CD4-positive, alpha-beta memory T cell (primary cell): ENCODE data around the gene SUFU. TPM values are rescaled to one million over a fixed set of nuclear protein-coding genes. Genes with fewer than 3 reads are reported as not detected.
"Not testable (repeated sequence)": the region's sequence is repeated elsewhere in the genome, so short reads cannot be mapped to it uniquely, and the experiment has no call there.

Experiments used
- CTCF ChIA-PET: fragments of 350-600 bp; sonication (Branson Sonifier 250); formaldehyde crosslinking; loops from one replicate; lab custom pipeline; 2021; ENCODE audit warnings: inconsistent platforms; ENCODE audit not compliant: partially characterized antibody; lab: Charles Lee
- POLR2A ChIA-PET: fragments of 350-600 bp; sonication (Branson Sonifier 250); formaldehyde crosslinking; loops from one replicate; lab custom pipeline; 2021; ENCODE audit not compliant: partially characterized antibody; lab: Charles Lee
- DNase-seq, 5 donors: peaks; one replicate each; pipeline versions ENCODE4 v3.0.0 to v3.0.0-alpha.2; 2020 to 2022; ENCODE audit warnings: mixed read lengths in 1 of 5
- H3K27ac ChIP-seq: one replicate; pipeline ENCODE4 v1.7.0; 2013; ENCODE audit warnings: low read depth, low read length
- H3K27me3 ChIP-seq: 2 replicates; pipeline ENCODE4 v1.7.0; 2013; ENCODE audit warnings: mild to moderate bottlenecking, low read length, moderate library complexity; ENCODE audit not compliant: insufficient read depth
- H3K36me3 ChIP-seq: 2 replicates; pipeline ENCODE4 v1.7.0; 2013; ENCODE audit warnings: mild to moderate bottlenecking, low read length, moderate library complexity; ENCODE audit not compliant: insufficient read depth
- H3K4me1 ChIP-seq: 2 replicates; pipeline ENCODE4 v1.7.0; 2013; ENCODE audit warnings: mild to moderate bottlenecking, low read length, moderate library complexity; ENCODE audit not compliant: insufficient read depth
- H3K4me3 ChIP-seq, 2 donors: one replicate each; pipeline ENCODE4 v1.7.0; 2013; ENCODE audit warnings: low read length in 2 of 2, mild to moderate bottlenecking in 1 of 2
- H3K9me3 ChIP-seq, 2 donors: one replicate each; pipeline ENCODE4 v1.7.0; 2013; ENCODE audit warnings: low read length in 2 of 2, control low read depth in 1 of 2; ENCODE audit not compliant: control insufficient read depth in 1 of 2
- H3K27ac Mint-ChIP-seq, 7 donors: one replicate each; pipeline ENCODE4 v1.8.0; 2020 to 2021; ENCODE audit warnings: mixed read lengths in 7 of 7, mild to moderate bottlenecking in 6 of 7, inconsistent platforms in 3 of 7, moderate library complexity in 3 of 7
- H3K27me3 Mint-ChIP-seq, 2 donors: one replicate each; pipeline ENCODE4 v1.8.0; 2020 to 2021; ENCODE audit warnings: mixed read lengths in 2 of 2
- H3K36me3 Mint-ChIP-seq, 2 donors: one replicate each; pipeline ENCODE4 v1.8.0; 2020 to 2021; ENCODE audit warnings: mixed read lengths in 2 of 2, inconsistent platforms in 1 of 2, mild to moderate bottlenecking in 1 of 2
- H3K4me1 Mint-ChIP-seq, 4 donors: one replicate each; pipeline ENCODE4 v1.8.0; 2020 to 2021; ENCODE audit warnings: mixed read lengths in 4 of 4, mild to moderate bottlenecking in 1 of 4
- H3K4me3 Mint-ChIP-seq, 8 donors: one replicate each; pipeline ENCODE4 v1.8.0; 2020 to 2021; ENCODE audit warnings: mixed read lengths in 8 of 8, mild to moderate bottlenecking in 7 of 8, moderate library complexity in 6 of 8, inconsistent platforms in 3 of 8
- H3K9me3 Mint-ChIP-seq, 8 donors: one replicate each; pipeline ENCODE4 v1.8.0; 2020 to 2021; ENCODE audit warnings: mixed read lengths in 8 of 8, mild to moderate bottlenecking in 5 of 8, inconsistent platforms in 3 of 8, moderate library complexity in 1 of 8
- intact Hi-C: fragments of 100-400 bp; cut with micrococcal nuclease; formaldehyde crosslinking; loops from one replicate; pipeline ENCODE4 v1.15.1; 2023
- polyA plus RNA-seq, 2 donors: library from polyadenylated mRNA; unstranded; fragments of 300-500 nt; fragmentation: Illumina TruSeq; gene quantifications; one replicate each; pipeline ENCODE4 v1.2.3, GENCODE V29; 2021
- total RNA-seq, 2 experiments: library from RNA; stranded (reverse); gene quantifications; one replicate each; pipeline ENCODE4 v1.2.3, GENCODE V29; 2021

Gene SUFU
- total RNA-seq, result 10 to 100 TPM; 20.5 to 22.0 TPM
- 10 to 100 TPM in 1 of 2 donors, 1 to 10 TPM in 1; 2.0 to 12.6 TPM for polyA plus RNA-seq

GRCh38 chr10:102503264-102504178 lies at the start of gene SUFU:
TSS of gene SUFU (plus strand) at chr10:102503972. CDS start at chr10:102504153, 181 bp downstream.
- Histone ChIP-seq H3K27ac (peak within 1 kb of the TSS; percentile 91), H3K27me3 (no peaks in the 10 kb centered on the region), H3K4me3 (peak within 1 kb of the TSS; percentile 97 to 99), H3K9me3 (no peaks in the 10 kb centered on the region), H3K36me3 (peaks cover 2% of the 10 kb centered on the region), H3K4me1 (peaks cover 54% of the 10 kb centered on the region)
- peak within 1 kb of the TSS in 6 of 7 donors; percentile 86 to 95 (median 94) for H3K27ac Mint-ChIP-seq
- H3K36me3 Mint-ChIP-seq, result peaks cover 5 to 23% of the 10 kb centered on the region in 2 donors
- CTCF ChIA-PET, result interaction anchor here (0.9 to 5.7 kb wide), 23 partner anchors 8 to 366 kb away, joined by 3 to 64 read pairs (median 4); partner anchors contain the start of genes ARL3, C10orf95, CUEDC2 and FBXL15
- intact Hi-C loops, result loop anchor here (1.0 to 5.0 kb wide), 7 partner anchors 80 to 1414 kb away; partner anchors contain the start of genes CNNM2, GBF1, STN1 and TAF5
- peak; percentile 98 to 99 (median 98) for DNase-seq
- H3K4me1 Mint-ChIP-seq, result peaks cover 21 to 49% (median 35%) of the 10 kb centered on the region in 4 donors
- no peaks in the 10 kb centered on the region for H3K9me3 Mint-ChIP-seq
- no peaks in the 10 kb centered on the region for H3K27me3 Mint-ChIP-seq
- peak within 1 kb of the TSS in 2 of 8 donors; percentile 92 to 95 for H3K4me3 Mint-ChIP-seq
- POLR2A ChIA-PET, result interaction anchor here (0.6 to 5.7 kb wide), 27 partner anchors 9 to 686 kb away, joined by 3 to 54 read pairs (median 4); partner anchors contain the start of genes ARL3, ARMH3, C10orf95 and CUEDC2

DNA sequence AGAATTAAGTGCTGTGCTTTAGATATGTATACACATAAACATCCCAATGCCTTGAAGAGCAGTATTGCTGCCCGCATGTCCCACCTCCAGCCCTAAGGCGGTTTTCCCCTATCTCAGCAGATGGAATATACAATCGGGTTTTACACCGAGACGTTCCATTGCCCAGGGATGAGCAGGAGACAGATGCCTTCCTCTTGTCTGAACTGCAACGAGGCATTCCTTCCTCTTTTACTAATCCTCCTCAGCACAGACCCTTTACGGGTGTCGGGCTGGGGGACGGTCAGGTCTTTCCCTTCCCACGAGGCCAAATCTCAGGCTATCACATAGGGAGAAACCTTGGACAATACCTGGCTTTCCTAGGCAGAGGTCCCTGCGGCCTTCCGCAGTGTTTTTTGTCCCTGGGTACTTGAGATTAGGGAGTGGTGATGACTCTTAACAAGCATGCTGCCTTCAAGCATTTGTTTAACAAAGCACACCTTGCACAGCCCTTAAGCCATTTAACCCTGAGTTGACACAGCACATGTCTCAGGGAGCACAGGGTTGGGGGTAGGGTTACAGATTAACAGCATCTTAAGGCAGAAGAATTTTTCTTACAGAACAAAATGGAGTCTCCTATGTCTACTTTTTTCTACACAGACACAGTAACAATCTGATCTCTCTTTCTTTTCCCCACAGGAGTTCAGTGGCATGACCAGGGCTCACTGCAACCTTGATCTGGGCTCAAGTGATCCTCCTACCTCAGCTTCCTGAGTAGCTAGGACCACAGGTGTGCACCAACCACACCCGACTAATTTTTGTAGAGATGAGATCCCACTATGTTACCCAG lies 48.9 kb upstream of the SUFU start:
- H3K9me3 ChIP-seq, H3K27me3 ChIP-seq, H3K36me3 ChIP-seq, DNase-seq, intact Hi-C loops, H3K4me3 ChIP-seq, H3K27ac ChIP-seq, CTCF ChIA-PET, H3K27me3 Mint-ChIP-seq, H3K4me3 Mint-ChIP-seq, POLR2A ChIA-PET, H3K9me3 Mint-ChIP-seq: not testable (repeated sequence)
- Mint-ChIP-seq H3K36me3 (peaks cover 8 to 20% of the 10 kb centered on the region in 2 donors), H3K4me1 (peaks cover 5 to 28% (median 18%) of the 10 kb centered on the region in 4 donors), H3K27ac (peak overlapping the region in 1 of 7 donors; percentile 42)
- peaks cover 18% of the 10 kb centered on the region for H3K4me1 ChIP-seq

- peak overlapping the region in 1 of 7 donors; percentile 77 for H3K27ac Mint-ChIP-seq
- no peak overlapping the region for H3K4me3 ChIP-seq
- POLR2A ChIA-PET, result interaction anchor here (2.1 kb wide), 1 partner anchor 35 kb away, joined by 7 read pairs; the partner anchor contains the start of gene FBXL15
- H3K36me3 ChIP-seq, result peaks cover 5% of the 10 kb centered on the region
- peaks cover 23% of the 10 kb centered on the region for H3K4me1 ChIP-seq
- peaks cover 10 to 37% (median 21%) of the 10 kb centered on the region in 4 donors for H3K4me1 Mint-ChIP-seq
- no peaks in the 10 kb centered on the region for H3K27me3 ChIP-seq
- H3K9me3 ChIP-seq, result no peaks in the 10 kb centered on the region
- CTCF ChIA-PET, result no interaction called here
- no peak for DNase-seq
- H3K36me3 Mint-ChIP-seq, result peaks cover 8 to 17% of the 10 kb centered on the region in 2 donors
- no peak overlapping the region for H3K4me3 Mint-ChIP-seq
- H3K27me3 Mint-ChIP-seq, result no peaks in the 10 kb centered on the region
- intact Hi-C loops, result no loop called here
- H3K9me3 Mint-ChIP-seq, result peaks cover 0 to 2% (median 0%) of the 10 kb centered on the region in 8 donors
- no peak overlapping the region for H3K27ac ChIP-seq
Measured at GRCh38 chr10:102455893-102456471, 47.8 kb upstream of the SUFU start.

DNA sequence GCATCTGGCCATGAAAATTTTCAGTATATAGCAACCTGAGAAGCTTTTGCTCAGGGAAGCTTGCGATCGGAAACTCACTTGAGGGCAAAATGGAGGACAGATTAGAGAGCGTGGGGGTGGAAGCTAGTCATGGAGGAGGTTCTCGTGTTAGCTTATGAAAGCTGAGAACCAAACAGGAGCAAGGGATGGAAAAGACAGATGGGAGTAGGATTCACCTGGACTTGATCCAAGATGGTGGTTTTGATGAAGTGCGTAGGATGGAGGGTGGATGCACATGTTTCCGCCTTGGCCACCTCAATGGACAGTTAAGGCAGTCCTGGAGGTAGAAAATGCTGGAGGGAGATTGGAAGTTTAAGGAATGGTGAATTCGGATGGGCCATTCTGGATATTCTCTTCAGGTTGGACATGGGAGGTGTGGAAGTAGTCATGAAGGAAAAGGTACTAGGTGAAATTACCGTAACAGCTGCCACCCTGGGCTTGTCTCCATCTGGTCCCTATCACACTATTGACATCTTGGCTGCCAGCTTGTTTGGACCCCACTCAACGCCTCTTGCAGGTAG lies 46.1 kb upstream of the SUFU start:
- POLR2A ChIA-PET, result interaction anchor here (2.1 kb wide), 1 partner anchor 37 kb away, joined by 7 read pairs; the partner anchor contains the start of gene FBXL15
- H3K9me3 Mint-ChIP-seq, result peaks cover 0 to 2% (median 0%) of the 10 kb centered on the region in 8 donors
- H3K9me3 ChIP-seq, result no peaks in the 10 kb centered on the region
- H3K4me1 ChIP-seq, result peaks cover 20% of the 10 kb centered on the region
- peak overlapping the region in 4 of 7 donors; percentile 36 to 59 (median 54) for H3K27ac Mint-ChIP-seq
- no peak overlapping the region for H3K27ac ChIP-seq
- H3K36me3 Mint-ChIP-seq, result peaks cover 8% of the 10 kb centered on the region in 2 donors
- no peak for DNase-seq
- no peaks in the 10 kb centered on the region for H3K27me3 Mint-ChIP-seq
- H3K4me3 ChIP-seq, result no peak overlapping the region
- H3K4me3 Mint-ChIP-seq, result no peak overlapping the region
- H3K4me1 Mint-ChIP-seq, result peaks cover 21 to 36% (median 24%) of the 10 kb centered on the region in 4 donors
- peaks cover 4% of the 10 kb centered on the region for H3K36me3 ChIP-seq
- intact Hi-C loops, result no loop called here
- no peaks in the 10 kb centered on the region for H3K27me3 ChIP-seq
- CTCF ChIA-PET, result interaction anchor here (1.1 kb wide), 2 partner anchors 21 to 286 kb away, joined by 3 to 4 read pairs; no protein-coding TSS in a partner anchor

- H3K4me1 Mint-ChIP-seq, result peaks cover 17 to 36% (median 23%) of the 10 kb centered on the region in 4 donors
- no peak overlapping the region for H3K4me3 Mint-ChIP-seq
- H3K36me3 ChIP-seq, result no peaks in the 10 kb centered on the region
- POLR2A ChIA-PET, result interaction anchor here (1.0 to 5.6 kb wide), 2 partner anchors 7 to 26 kb away, joined by 4 to 126 read pairs; partner anchors contain the start of genes C10orf95 and CUEDC2
- H3K27ac Mint-ChIP-seq, result no peak overlapping the region
- CTCF ChIA-PET, result no interaction called here
- intact Hi-C loops, result no loop called here
- H3K27me3 ChIP-seq, result no peaks in the 10 kb centered on the region
- H3K27me3 Mint-ChIP-seq, result no peaks in the 10 kb centered on the region
- no peak overlapping the region for H3K27ac ChIP-seq
- DNase-seq, result no peak
- H3K9me3 Mint-ChIP-seq, result peaks cover 0 to 2% (median 0%) of the 10 kb centered on the region in 8 donors
- peaks cover 16% of the 10 kb centered on the region for H3K4me1 ChIP-seq
- no peaks in the 10 kb centered on the region for H3K9me3 ChIP-seq
- no peak overlapping the region for H3K4me3 ChIP-seq
- peaks cover 4 to 5% of the 10 kb centered on the region in 2 donors for H3K36me3 Mint-ChIP-seq
Measured at GRCh38 chr10:102458656-102459055, 45.1 kb upstream of the SUFU start.

- H3K27ac Mint-ChIP-seq, result peak overlapping the region; percentile 69 to 95 (median 84)
- H3K9me3 Mint-ChIP-seq, result peaks cover 0 to 2% (median 0%) of the 10 kb centered on the region in 8 donors
- Histone ChIP-seq H3K4me3 (peak overlapping the region; percentile 14 to 85), H3K27me3 (no peaks in the 10 kb centered on the region), H3K4me1 (peaks cover 16% of the 10 kb centered on the region), H3K27ac (peak overlapping the region; percentile 70), H3K9me3 (no peaks in the 10 kb centered on the region), H3K36me3 (no peaks in the 10 kb centered on the region)
- DNase-seq, result no peak
- intact Hi-C loops, result loop anchor here (1.0 to 5.0 kb wide), 7 partner anchors 11 to 329 kb away; partner anchors contain the start of genes ACTR1A, CUEDC2, GBF1 and PPRC1
- H3K27me3 Mint-ChIP-seq, result no peaks in the 10 kb centered on the region
- H3K4me1 Mint-ChIP-seq, result peaks cover 16 to 38% (median 23%) of the 10 kb centered on the region in 4 donors
- peak overlapping the region; percentile 83 to 95 (median 90) for H3K4me3 Mint-ChIP-seq
- ChIA-PET POLR2A (interaction anchor here (1.2 to 5.6 kb wide), 11 partner anchors 10 to 230 kb away, joined by 3 to 126 read pairs (median 10); partner anchors contain the start of genes ACTR1A, C10orf95, CUEDC2 and FBXL15), CTCF (interaction anchor here (0.7 to 3.6 kb wide), 7 partner anchors 9 to 123 kb away, joined by 3 to 22 read pairs (median 7); partner anchors contain the start of genes C10orf95, CUEDC2 and NFKB2)
- peaks cover 2 to 4% of the 10 kb centered on the region in 2 donors for H3K36me3 Mint-ChIP-seq
Measured at GRCh38 chr10:102460836-102461186, 43.0 kb upstream of the SUFU start.
